ENCODE measurements around the gene KHNYN.

KHNYN gene

DNA sequence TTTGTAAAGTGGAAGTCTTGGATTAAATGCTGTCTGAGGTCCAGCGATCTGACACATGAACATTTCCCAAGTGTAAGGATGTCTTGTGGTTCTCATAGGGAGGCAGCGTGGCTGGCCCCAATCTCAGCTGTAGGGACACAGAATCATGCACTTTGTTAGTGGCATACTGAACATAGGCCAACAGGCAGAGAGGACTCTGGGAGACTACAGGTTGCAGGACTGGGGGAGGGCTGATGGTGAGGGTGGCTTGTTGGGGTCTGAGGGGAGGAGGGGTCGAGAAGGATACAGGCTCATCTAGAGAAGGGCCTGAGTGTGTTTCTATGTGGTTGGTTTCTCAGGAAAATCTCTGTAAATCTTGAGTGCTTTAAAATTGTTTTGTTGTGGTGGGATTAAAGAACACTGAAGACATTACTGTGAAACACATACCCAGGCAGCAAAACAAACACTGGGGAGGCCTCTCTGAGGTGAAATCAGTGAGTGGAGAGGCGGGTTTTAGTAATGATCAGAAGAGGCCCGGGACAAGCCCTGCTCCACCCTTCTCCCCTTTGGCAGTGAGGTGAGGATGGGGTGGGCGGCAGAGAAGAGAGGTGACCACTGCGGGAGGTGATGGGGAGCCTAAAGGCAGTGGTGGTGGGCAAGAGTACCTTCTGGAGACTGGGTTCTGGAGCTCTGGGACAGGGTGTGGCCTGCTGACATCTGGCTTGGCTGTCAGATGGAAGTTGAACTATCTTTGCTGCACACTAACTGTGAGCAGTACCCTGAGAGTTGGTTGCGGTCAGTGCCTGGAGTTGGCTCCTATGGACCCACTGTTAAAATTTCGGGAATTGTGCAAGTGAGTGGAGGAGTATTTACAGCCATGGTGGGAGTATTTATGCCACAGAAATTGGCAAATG, 27.7 kb upstream of the KHNYN start:
- H3K27me3 ChIP-seq (ENCODE audit: control insufficient read depth in 3 of 3, insufficient read depth in 3 of 3, low read depth in 1 of 3, low read length in 3 of 3): peaks cover 0 to 49% (median 0%) of the 10 kb centered on the region in 3 experiments
- no peak overlapping the region for H3K4ac ChIP-seq (ENCODE audit: low read length)
- no peak overlapping the region for H3K4me2 ChIP-seq (ENCODE audit: insufficient read depth, low read length, poor library complexity, severe bottlenecking)
- H2BK120ac ChIP-seq (ENCODE audit: low read depth, low read length): no peak overlapping the region
- H2BK5ac ChIP-seq (ENCODE audit: low read length): no peak overlapping the region
- no peak overlapping the region for H4K91ac ChIP-seq (ENCODE audit: low read depth, low read length, poor library complexity)
- no peak overlapping the region for H4K8ac ChIP-seq (ENCODE audit: low read depth, low read length)
- H2AK5ac ChIP-seq (ENCODE audit: low read depth, low read length): no peak overlapping the region
- no peak for DNase-seq (ENCODE audit: low spot score)
- no CpG with 5 or more reads among the region's 9 CpGs for WGBS, 2 donors (ENCODE audit: extremely low coverage in 2 of 2, insufficient read length in 2 of 2, insufficient replicate concordance in 1 of 2)
- H3K36me3 ChIP-seq (replicated peaks in 1 of 2; ENCODE audit: control insufficient read depth in 2 of 2, insufficient read depth in 2 of 2, low read length in 2 of 2): peaks cover 0 to 2% of the 10 kb centered on the region in 2 donors
- H3K18ac ChIP-seq (ENCODE audit: low read length): no peak overlapping the region
- peaks cover 3% of the 10 kb centered on the region for H3K79me1 ChIP-seq (ENCODE audit: low read depth, low read length)
- no peak overlapping the region for H2BK15ac ChIP-seq (ENCODE audit: low read length)
- H2AFZ ChIP-seq (ENCODE audit: low read length): no peak overlapping the region
- peaks cover 11 to 28% of the 10 kb centered on the region in 2 donors for H3K4me1 ChIP-seq (ENCODE audit: control insufficient read depth in 2 of 2, insufficient read depth in 1 of 2, low read depth in 1 of 2, low read length in 2 of 2)
- no peak overlapping the region for H3K27ac ChIP-seq (replicated peaks; ENCODE audit: low read length)
- no peak overlapping the region for H3K23ac ChIP-seq (ENCODE audit: low read depth, low read length, poor library complexity)
- no peak overlapping the region for H3K14ac ChIP-seq (ENCODE audit: low read length)
- H3K4me3 ChIP-seq (ENCODE audit: low read length in 2 of 2): no peak overlapping the region
- H2BK12ac ChIP-seq (ENCODE audit: low read length): no peak overlapping the region
- H3K9ac ChIP-seq (ENCODE audit: low read depth, low read length, poor library complexity): no peak overlapping the region
- H3K9me3 ChIP-seq (replicated peaks in 1 of 2; ENCODE audit: control insufficient read depth in 2 of 2, insufficient read depth in 1 of 2, low read depth in 1 of 2, low read length in 2 of 2): no peaks in the 10 kb centered on the region

DNA sequence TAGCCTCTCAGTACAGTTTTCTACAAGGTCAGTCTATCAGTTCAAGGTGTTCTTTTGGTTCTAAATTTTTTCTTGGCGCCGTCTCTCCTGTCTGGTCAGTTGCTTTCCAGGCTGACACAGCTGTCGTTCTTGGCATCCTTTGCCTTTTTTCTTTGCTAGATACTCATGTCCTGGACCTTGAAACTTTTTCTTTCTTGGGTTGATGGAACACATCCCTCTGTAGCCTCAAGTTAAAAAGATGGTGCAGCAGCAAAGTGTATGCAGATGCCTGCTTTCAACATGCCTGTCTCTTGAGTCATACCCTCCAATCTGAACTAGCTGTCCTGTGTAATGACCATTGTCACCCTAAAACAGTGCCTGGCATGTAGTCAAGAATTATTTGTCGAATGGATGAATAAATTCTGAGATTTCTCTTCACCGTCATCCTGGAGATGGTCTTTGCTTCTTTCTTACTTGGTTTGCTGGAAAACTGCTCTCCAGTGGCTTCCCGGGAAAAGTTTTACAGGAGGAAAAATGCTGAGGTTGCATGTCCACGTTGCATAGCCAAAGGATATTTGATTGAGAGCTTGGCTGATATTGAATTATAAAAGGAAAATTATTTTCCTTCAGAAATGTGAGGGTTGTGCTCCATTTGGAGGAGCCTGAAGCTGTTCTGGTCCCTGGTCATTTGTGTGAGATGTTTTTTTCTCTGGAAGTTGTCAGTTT, 26.3 kb upstream of the KHNYN start:
- no peak overlapping the region for H2BK120ac ChIP-seq (ENCODE audit: low read depth, low read length)
- no peak overlapping the region for H2AFZ ChIP-seq (ENCODE audit: low read length)
- no CpG with 5 or more reads among the region's 7 CpGs for WGBS, 2 donors (ENCODE audit: extremely low coverage in 2 of 2, insufficient read length in 2 of 2, insufficient replicate concordance in 1 of 2)
- H3K4ac ChIP-seq (ENCODE audit: low read length): no peak overlapping the region
- no peak overlapping the region for H3K14ac ChIP-seq (ENCODE audit: low read length)
- H2BK5ac ChIP-seq (ENCODE audit: low read length): no peak overlapping the region
- no peak overlapping the region for H2BK12ac ChIP-seq (ENCODE audit: low read length)
- H3K23ac ChIP-seq (ENCODE audit: low read depth, low read length, poor library complexity): no peak overlapping the region
- H2AK5ac ChIP-seq (ENCODE audit: low read depth, low read length): no peak overlapping the region
- peaks cover 0 to 3% of the 10 kb centered on the region in 2 donors for H3K36me3 ChIP-seq (replicated peaks in 1 of 2; ENCODE audit: control insufficient read depth in 2 of 2, insufficient read depth in 2 of 2, low read length in 2 of 2)
- no peak for DNase-seq (ENCODE audit: low spot score)
- peaks cover 3% of the 10 kb centered on the region for H3K79me1 ChIP-seq (ENCODE audit: low read depth, low read length)
- no peak overlapping the region for H2BK15ac ChIP-seq (ENCODE audit: low read length)
- H3K9me3 ChIP-seq (replicated peaks in 1 of 2; ENCODE audit: control insufficient read depth in 2 of 2, insufficient read depth in 1 of 2, low read depth in 1 of 2, low read length in 2 of 2): no peaks in the 10 kb centered on the region
- peaks cover 0 to 40% (median 0%) of the 10 kb centered on the region in 3 experiments for H3K27me3 ChIP-seq (ENCODE audit: control insufficient read depth in 3 of 3, insufficient read depth in 3 of 3, low read depth in 1 of 3, low read length in 3 of 3)
- no peak overlapping the region for H4K8ac ChIP-seq (ENCODE audit: low read depth, low read length)
- peaks cover 8 to 22% of the 10 kb centered on the region in 2 donors for H3K4me1 ChIP-seq (ENCODE audit: control insufficient read depth in 2 of 2, insufficient read depth in 1 of 2, low read depth in 1 of 2, low read length in 2 of 2)
- no peak overlapping the region for H3K4me2 ChIP-seq (ENCODE audit: insufficient read depth, low read length, poor library complexity, severe bottlenecking)
- no peak overlapping the region for H4K91ac ChIP-seq (ENCODE audit: low read depth, low read length, poor library complexity)
- H3K18ac ChIP-seq (ENCODE audit: low read length): no peak overlapping the region
- no peak overlapping the region for H3K4me3 ChIP-seq (ENCODE audit: low read length in 2 of 2)
- H3K27ac ChIP-seq (replicated peaks; ENCODE audit: low read length): no peak overlapping the region
- H3K9ac ChIP-seq (ENCODE audit: low read depth, low read length, poor library complexity): no peak overlapping the region

DNA sequence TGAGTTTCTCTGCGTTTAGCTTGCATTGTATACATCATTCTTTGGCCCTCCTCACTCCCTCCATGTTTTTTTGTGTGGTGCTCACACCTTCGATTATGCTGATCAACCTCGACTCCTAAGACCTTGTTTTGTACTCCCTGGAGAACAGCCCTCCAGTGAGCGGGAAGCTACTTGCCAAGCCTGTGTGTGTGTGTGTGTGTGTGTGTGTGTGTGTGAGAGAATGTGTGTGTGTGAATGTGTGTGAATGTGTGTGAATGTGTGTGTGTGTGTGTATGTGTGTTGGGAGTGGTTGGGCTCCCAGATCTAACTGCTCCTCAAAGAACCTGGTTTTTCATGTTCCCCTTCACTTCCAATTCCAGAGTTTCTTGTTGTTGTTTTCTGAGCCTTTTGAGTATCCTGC, 24.9 kb upstream of the KHNYN start:
- Histone ChIP-seq H3K4me1 (ENCODE audit: control insufficient read depth in 2 of 2, insufficient read depth in 1 of 2, low read depth in 1 of 2, low read length in 2 of 2) (peaks cover 0 to 19% of the 10 kb centered on the region in 2 donors), H2BK5ac (ENCODE audit: low read length) (no peak overlapping the region), H3K36me3 (replicated peaks in 1 of 2; ENCODE audit: control insufficient read depth in 2 of 2, insufficient read depth in 2 of 2, low read length in 2 of 2) (peaks cover 0 to 8% of the 10 kb centered on the region in 2 donors), H2BK120ac (ENCODE audit: low read depth, low read length) (no peak overlapping the region), H3K27ac (replicated peaks; ENCODE audit: low read length) (no peak overlapping the region), H3K14ac (ENCODE audit: low read length) (no peak overlapping the region), H4K91ac (ENCODE audit: low read depth, low read length, poor library complexity) (no peak overlapping the region), H3K4me2 (ENCODE audit: insufficient read depth, low read length, poor library complexity, severe bottlenecking) (no peak overlapping the region), H2BK12ac (ENCODE audit: low read length) (no peak overlapping the region), H2BK15ac (ENCODE audit: low read length) (no peak overlapping the region), H3K9ac (ENCODE audit: low read depth, low read length, poor library complexity) (no peak overlapping the region), H3K18ac (ENCODE audit: low read length) (no peak overlapping the region), H3K23ac (ENCODE audit: low read depth, low read length, poor library complexity) (no peak overlapping the region), H3K9me3 (replicated peaks in 1 of 2; ENCODE audit: control insufficient read depth in 2 of 2, insufficient read depth in 1 of 2, low read depth in 1 of 2, low read length in 2 of 2) (no peaks in the 10 kb centered on the region), H3K27me3 (ENCODE audit: control insufficient read depth in 3 of 3, insufficient read depth in 3 of 3, low read depth in 1 of 3, low read length in 3 of 3) (peaks cover 0 to 39% (median 0%) of the 10 kb centered on the region in 3 experiments), H3K4me3 (ENCODE audit: low read length in 2 of 2) (no peak overlapping the region), H3K4ac (ENCODE audit: low read length) (no peak overlapping the region), H2AK5ac (ENCODE audit: low read depth, low read length) (no peak overlapping the region), H3K79me1 (ENCODE audit: low read depth, low read length) (no peaks in the 10 kb centered on the region), H2AFZ (ENCODE audit: low read length) (no peak overlapping the region), H4K8ac (ENCODE audit: low read depth, low read length) (no peak overlapping the region)
- WGBS, 2 donors (ENCODE audit: extremely low coverage in 2 of 2, insufficient read length in 2 of 2, insufficient replicate concordance in 1 of 2): no CpG with 5 or more reads among the region's 4 CpGs
- DNase-seq (ENCODE audit: low spot score): no peak

DNA sequence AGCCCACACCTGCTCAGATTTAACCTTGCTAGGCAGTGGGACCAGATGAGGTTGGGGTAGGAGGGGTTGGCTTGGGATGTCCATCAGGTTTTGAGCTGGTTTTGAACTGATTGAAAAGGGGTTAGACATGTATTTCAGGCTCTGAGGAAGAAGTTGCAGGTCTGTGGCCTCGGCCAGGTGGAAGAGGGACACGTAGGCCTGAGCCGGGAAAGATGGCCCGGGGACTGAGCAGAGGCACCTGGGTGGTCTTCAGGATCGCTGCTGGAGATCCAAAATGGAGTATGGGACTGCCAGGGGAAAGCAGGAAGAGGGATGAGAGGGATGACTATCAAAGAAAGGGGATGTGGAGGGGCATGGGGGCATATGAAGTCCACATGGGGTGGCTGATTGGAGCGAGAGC, 23.3 kb upstream of the KHNYN start:
- no CpG with 5 or more reads among the region's 6 CpGs for WGBS, 2 donors (ENCODE audit: extremely low coverage in 2 of 2, insufficient read length in 2 of 2, insufficient replicate concordance in 1 of 2)
- Histone ChIP-seq H4K91ac (ENCODE audit: low read depth, low read length, poor library complexity) (no peak overlapping the region), H3K27me3 (ENCODE audit: control insufficient read depth in 3 of 3, insufficient read depth in 3 of 3, low read depth in 1 of 3, low read length in 3 of 3) (peaks cover 0 to 36% (median 0%) of the 10 kb centered on the region in 3 experiments), H3K36me3 (replicated peaks in 1 of 2; ENCODE audit: control insufficient read depth in 2 of 2, insufficient read depth in 2 of 2, low read length in 2 of 2) (peaks cover 0 to 13% of the 10 kb centered on the region in 2 donors), H3K4me3 (ENCODE audit: low read length in 2 of 2) (no peak overlapping the region), H2BK120ac (ENCODE audit: low read depth, low read length) (no peak overlapping the region), H3K27ac (replicated peaks; ENCODE audit: low read length) (no peak overlapping the region), H3K9ac (ENCODE audit: low read depth, low read length, poor library complexity) (no peak overlapping the region), H4K8ac (ENCODE audit: low read depth, low read length) (no peak overlapping the region), H3K18ac (ENCODE audit: low read length) (no peak overlapping the region), H3K14ac (ENCODE audit: low read length) (no peak overlapping the region), H3K4ac (ENCODE audit: low read length) (no peak overlapping the region), H2AFZ (ENCODE audit: low read length) (no peak overlapping the region), H3K4me2 (ENCODE audit: insufficient read depth, low read length, poor library complexity, severe bottlenecking) (no peak overlapping the region), H3K9me3 (replicated peaks in 1 of 2; ENCODE audit: control insufficient read depth in 2 of 2, insufficient read depth in 1 of 2, low read depth in 1 of 2, low read length in 2 of 2) (no peaks in the 10 kb centered on the region), H2BK15ac (ENCODE audit: low read length) (no peak overlapping the region), H2BK5ac (ENCODE audit: low read length) (no peak overlapping the region), H2BK12ac (ENCODE audit: low read length) (no peak overlapping the region), H3K4me1 (ENCODE audit: control insufficient read depth in 2 of 2, insufficient read depth in 1 of 2, low read depth in 1 of 2, low read length in 2 of 2) (peaks cover 0 to 11% of the 10 kb centered on the region in 2 donors), H3K79me1 (ENCODE audit: low read depth, low read length) (peaks cover 1% of the 10 kb centered on the region), H3K23ac (ENCODE audit: low read depth, low read length, poor library complexity) (no peak overlapping the region), H2AK5ac (ENCODE audit: low read depth, low read length) (no peak overlapping the region)
- no peak for DNase-seq (ENCODE audit: low spot score)
